ENCODE results near the gene SPATA31D1. TPM values are rescaled to one million over a fixed set of nuclear protein-coding genes. Genes with fewer than 3 reads are reported as not detected.

The SPATA31D1 gene
- total and polyA plus RNA-seq, 7 donors: 0.03 TPM; not detected in 6

- ATAC-seq (no peak), DNase-seq (no peak)
- TF ChIP-seq, protein P1, sequence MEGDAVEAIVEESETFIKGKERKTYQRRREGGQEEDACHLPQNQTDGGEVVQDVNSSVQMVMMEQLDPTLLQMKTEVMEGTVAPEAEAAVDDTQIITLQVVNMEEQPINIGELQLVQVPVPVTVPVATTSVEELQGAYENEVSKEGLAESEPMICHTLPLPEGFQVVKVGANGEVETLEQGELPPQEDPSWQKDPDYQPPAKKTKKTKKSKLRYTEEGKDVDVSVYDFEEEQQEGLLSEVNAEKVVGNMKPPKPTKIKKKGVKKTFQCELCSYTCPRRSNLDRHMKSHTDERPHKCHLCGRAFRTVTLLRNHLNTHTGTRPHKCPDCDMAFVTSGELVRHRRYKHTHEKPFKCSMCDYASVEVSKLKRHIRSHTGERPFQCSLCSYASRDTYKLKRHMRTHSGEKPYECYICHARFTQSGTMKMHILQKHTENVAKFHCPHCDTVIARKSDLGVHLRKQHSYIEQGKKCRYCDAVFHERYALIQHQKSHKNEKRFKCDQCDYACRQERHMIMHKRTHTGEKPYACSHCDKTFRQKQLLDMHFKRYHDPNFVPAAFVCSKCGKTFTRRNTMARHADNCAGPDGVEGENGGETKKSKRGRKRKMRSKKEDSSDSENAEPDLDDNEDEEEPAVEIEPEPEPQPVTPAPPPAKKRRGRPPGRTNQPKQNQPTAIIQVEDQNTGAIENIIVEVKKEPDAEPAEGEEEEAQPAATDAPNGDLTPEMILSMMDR (IDR thresholded peaks at IDR 0.05): no peak
- Histone ChIP-seq H3K4me3 (no peak overlapping the region), H3K36me3 (ENCODE audit: insufficient read depth in 1 of 2, low read depth in 1 of 2) (no peaks in the 10 kb centered on the region), H3K4me1 (no peaks in the 10 kb centered on the region), H3K27ac (no peak overlapping the region), H3K27me3 (ENCODE audit: insufficient read depth in 3 of 3, low read length in 2 of 3) (no peaks in the 10 kb centered on the region), H3K9me3 (no peaks in the 10 kb centered on the region)
- WGBS, 3 donors: 90 to 100% (median 92%) methylated on average over 1 of the region's 1 CpG
- intact Hi-C loops (cut with DNase I): no loop called here
These were observed 1.1 kb downstream of the SPATA31D1 start for GRCh38 chr9:81989700-81990099.

DNA sequence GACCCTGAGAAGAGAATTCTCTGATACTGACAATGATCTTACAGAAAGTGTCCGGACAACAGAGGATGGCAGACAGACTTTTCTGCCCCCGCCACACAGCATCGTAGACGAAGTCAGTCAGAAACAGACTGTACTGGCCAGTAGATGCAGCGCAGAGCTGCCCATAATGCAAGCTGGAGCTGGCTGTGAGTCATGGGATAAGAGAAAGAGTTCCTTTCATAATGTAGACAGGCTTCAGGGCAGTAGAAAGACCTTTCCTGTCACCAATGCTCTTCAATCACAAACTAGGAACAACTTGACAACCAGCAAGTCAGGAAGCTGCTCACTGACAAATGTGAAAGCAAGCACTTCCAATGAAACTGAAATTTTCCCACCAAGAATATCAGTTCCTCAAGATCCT, 5.1 kb downstream of the SPATA31D1 start:
- TF ChIP-seq, protein P1 (IDR thresholded peaks at IDR 0.05): no peak
- DNase-seq: no peak
- intact Hi-C loops (cut with DNase I): no loop called here
- Histone ChIP-seq H3K36me3 (ENCODE audit: insufficient read depth in 1 of 2, low read depth in 1 of 2) (no peaks in the 10 kb centered on the region), H3K4me3 (no peak overlapping the region), H3K4me1 (no peaks in the 10 kb centered on the region), H3K9me3 (no peaks in the 10 kb centered on the region), H3K27ac (no peak overlapping the region), H3K27me3 (ENCODE audit: insufficient read depth in 3 of 3, low read length in 2 of 3) (no peaks in the 10 kb centered on the region)
- 91 to 95% (median 93%) methylated on average over 5 of the region's 5 CpGs for WGBS, 3 donors
- ATAC-seq: no peak

GRCh38 chr9:81999806-82000205, 11.2 kb downstream of the SPATA31D1 start:
- TF ChIP-seq, protein P1 (IDR thresholded peaks at IDR 0.05): no peak
- Histone ChIP-seq H3K36me3 (ENCODE audit: insufficient read depth in 1 of 2, low read depth in 1 of 2) (no peaks in the 10 kb centered on the region), H3K4me1 (no peaks in the 10 kb centered on the region), H3K27ac (no peak overlapping the region), H3K9me3 (no peaks in the 10 kb centered on the region), H3K27me3 (ENCODE audit: insufficient read depth in 3 of 3, low read length in 2 of 3) (no peaks in the 10 kb centered on the region), H3K4me3 (no peak overlapping the region)
- intact Hi-C loops (cut with DNase I): no loop called here
- ATAC-seq (no peak), DNase-seq (no peak)

GRCh38 chr9:82010711-82011110, 22.1 kb downstream of the SPATA31D1 start:
- no peaks in the 10 kb centered on the region for H3K9me3 ChIP-seq
- no peaks in the 10 kb centered on the region for H3K27me3 ChIP-seq (ENCODE audit: insufficient read depth in 3 of 3, low read length in 2 of 3)
- intact Hi-C loops (cut with DNase I): loop anchor here in 1 of 2 donors (10.0 kb wide), 1 partner anchor 504 kb away; no protein-coding TSS in a partner anchor
- H3K4me1 ChIP-seq: no peaks in the 10 kb centered on the region
- H3K4me3 ChIP-seq: no peak overlapping the region
- no peaks in the 10 kb centered on the region for H3K36me3 ChIP-seq (ENCODE audit: insufficient read depth in 1 of 2, low read depth in 1 of 2)
- no peak overlapping the region for H3K27ac ChIP-seq
- no peak for DNase-seq
- no peak for ATAC-seq
- TF ChIP-seq, protein P1 (IDR thresholded peaks at IDR 0.05): no peak
- WGBS, 3 donors: 97% methylated on average over 1 of the region's 1 CpG

- DNase-seq (no peak), ATAC-seq (no peak)
- 80 to 94% (median 93%) methylated on average over 3 of the region's 3 CpGs for WGBS, 3 donors
- intact Hi-C loops (cut with DNase I): loop anchor here in 1 of 2 donors (10.0 kb wide), 1 partner anchor 504 kb away; no protein-coding TSS in a partner anchor
- no peaks in the 10 kb centered on the region for H3K9me3 ChIP-seq
- no peaks in the 10 kb centered on the region for H3K27me3 ChIP-seq (ENCODE audit: insufficient read depth in 3 of 3, low read length in 2 of 3)
- TF ChIP-seq, protein P1 (IDR thresholded peaks at IDR 0.05): no peak
- H3K4me3 ChIP-seq: no peak overlapping the region
- no peaks in the 10 kb centered on the region for H3K4me1 ChIP-seq
- no peaks in the 10 kb centered on the region for H3K36me3 ChIP-seq (ENCODE audit: insufficient read depth in 1 of 2, low read depth in 1 of 2)
- H3K27ac ChIP-seq: no peak overlapping the region
These were observed 22.6 kb downstream of the SPATA31D1 start for GRCh38 chr9:82011133-82011532.
